Liver (tissue), 9 donors: ENCODE measurements around the gene CD300C. TPM values are rescaled to one million over a fixed set of nuclear protein-coding genes. Genes with fewer than 3 reads are reported as not detected.

Source experiments
- DNase-seq: peaks from one replicate; pipeline ENCODE4 v3.0.0-alpha.2; 2017; ENCODE audit warnings: low spot score
- H3K27ac ChIP-seq, 2 donors: one replicate each; pipeline ENCODE4 v1.7.0; 2013; ENCODE audit warnings: inconsistent platforms in 2 of 2, low read length in 2 of 2, control low read depth in 1 of 2, low read depth in 1 of 2, mild to moderate bottlenecking in 1 of 2
- H3K27me3 ChIP-seq, 4 donors: one replicate each; pipeline versions ENCODE4 v1.6.1 to v1.7.0; 2013; ENCODE audit warnings: low read length in 3 of 4, inconsistent platforms in 1 of 4, mild to moderate bottlenecking in 1 of 4, moderate library complexity in 1 of 4; ENCODE audit not compliant: control insufficient read depth in 4 of 4, insufficient read depth in 4 of 4
- H3K36me3 ChIP-seq, 4 donors: one replicate each; pipeline versions ENCODE4 v1.6.1 to v1.7.0; 2013; ENCODE audit warnings: low read length in 3 of 4, mild to moderate bottlenecking in 3 of 4, low read depth in 1 of 4, moderate library complexity in 1 of 4; ENCODE audit not compliant: control insufficient read depth in 4 of 4, insufficient read depth in 3 of 4
- H3K4me1 ChIP-seq, 4 donors: one replicate each; pipeline versions ENCODE4 v1.6.1 to v1.7.0; 2013; ENCODE audit warnings: low read length in 3 of 4, mild to moderate bottlenecking in 3 of 4, moderate library complexity in 1 of 4; ENCODE audit not compliant: control insufficient read depth in 4 of 4, insufficient read depth in 4 of 4
- H3K4me3 ChIP-seq, 3 donors: one replicate each; pipeline versions ENCODE4 v1.6.1 to v1.7.0; 2013; ENCODE audit warnings: low read length in 3 of 3, control low read depth in 1 of 3, low read depth in 1 of 3, mild to moderate bottlenecking in 1 of 3
- H3K9ac ChIP-seq, 2 donors: one replicate each; pipeline ENCODE4 v1.7.0; 2013; ENCODE audit warnings: low read length in 2 of 2, mild to moderate bottlenecking in 2 of 2, moderate library complexity in 2 of 2, control low read depth in 1 of 2, low read depth in 1 of 2
- H3K9me3 ChIP-seq, 4 donors: one replicate each; pipeline versions ENCODE4 v1.6.1 to v1.7.0; 2013; ENCODE audit warnings: low read length in 3 of 4; ENCODE audit not compliant: control insufficient read depth in 4 of 4
- EGR1 ChIP-seq, 2 donors: IDR thresholded peaks; 2 replicates each; pipeline ENCODE4 v1.6.1; 2016 to 2018; ENCODE audit warnings: antibody characterized with exemption in 2 of 2, low read depth in 2 of 2
- FOXA2 ChIP-seq: IDR thresholded peaks from 2 replicates; pipeline ENCODE4 v1.6.1; 2016; ENCODE audit warnings: antibody characterized with exemption
- GABPA ChIP-seq, 2 donors: IDR thresholded peaks in 1 of 2; conservative IDR thresholded peaks in 1 of 2; 2 replicates each; pipeline ENCODE4 v1.6.1; 2016; ENCODE audit warnings: antibody characterized with exemption in 2 of 2, mild to moderate bottlenecking in 1 of 2, moderate library complexity in 1 of 2
- HNF4A ChIP-seq, 2 donors: conservative IDR thresholded peaks; 2 replicates each; pipeline ENCODE4 v1.6.1; 2016; ENCODE audit warnings: antibody characterized with exemption in 2 of 2, mild to moderate bottlenecking in 2 of 2
- HNF4G ChIP-seq: IDR thresholded peaks from 2 replicates; pipeline ENCODE4 v1.6.1; 2016; ENCODE audit warnings: antibody characterized with exemption
- JUND ChIP-seq, 2 donors: IDR thresholded peaks; 2 replicates each; pipeline ENCODE4 v1.6.1; 2016; ENCODE audit warnings: antibody characterized with exemption in 2 of 2
- RAD21 ChIP-seq, 2 donors: IDR thresholded peaks; 2 replicates each; pipeline ENCODE4 v1.6.1; 2016; ENCODE audit warnings: antibody characterized with exemption in 2 of 2, mild to moderate bottlenecking in 2 of 2
- SP1 ChIP-seq: IDR thresholded peaks from 2 replicates; pipeline ENCODE4 v1.6.1; 2018; ENCODE audit warnings: antibody characterized with exemption, mild to moderate bottlenecking
- YY1 ChIP-seq: IDR thresholded peaks from 2 replicates; pipeline ENCODE4 v1.6.1; 2016; ENCODE audit warnings: antibody characterized with exemption, mild to moderate bottlenecking
- WGBS: extraction: QIAGEN DNeasy Blood & Tissue Kit; methylation state at CpG from one replicate; pipeline ENCODE4 v1.1.7; 2013; 5-methylcytosine and 5-hydroxymethylcytosine counted together
- polyA plus RNA-seq, 2 donors: library from polyadenylated mRNA; stranded (reverse) in 1 of 2; unstranded in 1 of 2; fragments of 200-250 nt in 1 of 2; fragments of >200 nt in 1 of 2; fragmentation: Nextera tagmentation in 1 of 2; extraction: Ambion mirVana in 1 of 2; gene quantifications; one replicate each; pipeline versions ENCODE4 v1.2.1 to v1.2.3, GENCODE V29; 2013 to 2015
- total RNA-seq, 2 donors: library from RNA; depleted of rRNA; stranded (reverse); fragments of >200 nt; gene quantifications; one replicate each; pipeline ENCODE4 v1.2.3, GENCODE V29; 2014
- TF ChIP-seq, protein P1 (sequence below): fragments of 150-350 bp; IDR thresholded peaks from 2 replicates; pipeline ENCODE4 v1.5.1; 2017; ENCODE audit warnings: improper control_type of control experiment, low read depth, low read length; ENCODE audit not compliant: missing input control
- TF ChIP-seq, protein P2 (sequence below): IDR thresholded peaks from 2 replicates; pipeline ENCODE4 v1.6.1; 2016; ENCODE audit warnings: antibody characterized with exemption
- TF ChIP-seq, protein P3 (sequence below): IDR thresholded peaks from 2 replicates; pipeline ENCODE4 v1.6.1; 2016; ENCODE audit warnings: antibody characterized with exemption, mild to moderate bottlenecking
- TF ChIP-seq, protein P4 (sequence below): IDR thresholded peaks from 2 replicates; pipeline ENCODE4 v1.6.1; 2016; ENCODE audit warnings: antibody characterized with exemption
- donor health status: healthy.
- donor health status: healthy.
- donor health status: healthy.
- donor health status: healthy.
- donor health status: healthy.

Gene CD300C
- total and polyA plus RNA-seq, 4 donors = 0.17 to 1.5 (median 1.0) TPM

DNA sequence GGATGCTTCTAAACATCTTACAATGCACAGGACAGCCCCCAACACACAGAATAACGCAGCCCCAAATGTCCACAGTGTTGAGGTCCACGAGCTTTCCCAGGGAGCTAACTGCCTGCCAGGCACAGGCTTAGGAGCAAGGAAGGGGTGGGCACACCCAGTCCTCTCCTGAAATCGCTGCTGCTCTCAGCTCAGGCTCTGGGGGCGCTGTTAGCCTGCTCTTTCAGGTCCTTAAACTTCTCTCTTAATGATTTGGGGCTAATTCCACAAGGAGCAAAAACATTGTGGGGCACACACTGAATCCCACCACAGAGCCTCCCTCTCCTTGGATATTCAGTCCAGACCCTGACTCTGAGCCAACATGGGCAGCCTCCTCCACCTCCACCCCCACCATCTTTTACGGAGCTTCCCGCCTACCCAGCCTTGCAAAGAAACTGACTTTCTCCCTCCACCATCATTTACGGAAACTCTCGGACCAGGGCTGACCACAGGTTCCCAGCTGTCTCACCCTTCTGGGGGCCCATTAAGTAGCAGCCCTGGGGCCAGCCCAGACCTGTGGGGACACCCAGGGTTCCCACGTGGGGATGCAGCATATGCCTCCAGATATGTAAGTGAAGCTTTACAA is 20.3 kb upstream of the CD300C start (continued):
- TF ChIP-seq, protein P1, sequence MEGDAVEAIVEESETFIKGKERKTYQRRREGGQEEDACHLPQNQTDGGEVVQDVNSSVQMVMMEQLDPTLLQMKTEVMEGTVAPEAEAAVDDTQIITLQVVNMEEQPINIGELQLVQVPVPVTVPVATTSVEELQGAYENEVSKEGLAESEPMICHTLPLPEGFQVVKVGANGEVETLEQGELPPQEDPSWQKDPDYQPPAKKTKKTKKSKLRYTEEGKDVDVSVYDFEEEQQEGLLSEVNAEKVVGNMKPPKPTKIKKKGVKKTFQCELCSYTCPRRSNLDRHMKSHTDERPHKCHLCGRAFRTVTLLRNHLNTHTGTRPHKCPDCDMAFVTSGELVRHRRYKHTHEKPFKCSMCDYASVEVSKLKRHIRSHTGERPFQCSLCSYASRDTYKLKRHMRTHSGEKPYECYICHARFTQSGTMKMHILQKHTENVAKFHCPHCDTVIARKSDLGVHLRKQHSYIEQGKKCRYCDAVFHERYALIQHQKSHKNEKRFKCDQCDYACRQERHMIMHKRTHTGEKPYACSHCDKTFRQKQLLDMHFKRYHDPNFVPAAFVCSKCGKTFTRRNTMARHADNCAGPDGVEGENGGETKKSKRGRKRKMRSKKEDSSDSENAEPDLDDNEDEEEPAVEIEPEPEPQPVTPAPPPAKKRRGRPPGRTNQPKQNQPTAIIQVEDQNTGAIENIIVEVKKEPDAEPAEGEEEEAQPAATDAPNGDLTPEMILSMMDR = peak; percentile 34

DNA sequence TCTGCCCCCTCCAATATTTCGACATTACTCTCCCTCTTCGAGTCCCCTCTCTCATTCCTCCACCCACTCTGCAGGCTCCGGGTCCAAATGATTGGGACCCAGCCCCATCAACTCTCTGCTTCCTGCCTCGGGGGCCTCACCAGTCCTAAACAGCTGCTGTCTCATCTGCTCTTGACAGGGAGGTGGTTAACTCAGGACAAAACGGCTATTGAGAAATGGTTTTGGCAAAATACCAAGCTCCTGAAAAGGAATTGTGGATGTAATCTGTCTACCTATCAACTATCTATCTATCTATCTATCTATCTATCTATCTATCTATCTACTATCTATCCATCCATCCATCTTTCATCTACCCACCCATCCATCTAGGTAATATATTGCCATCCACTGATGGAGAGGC is 19.2 kb upstream of the CD300C start:
- no peak for TF ChIP-seq JUND (IDR thresholded peaks at IDR 0.05)
- TF ChIP-seq YY1 = no peak
- no peak for TF ChIP-seq RAD21 (IDR thresholded peaks at IDR 0.05)
- TF ChIP-seq SP1 = no peak
- no peak for TF ChIP-seq FOXA2
- TF ChIP-seq, protein P2, sequence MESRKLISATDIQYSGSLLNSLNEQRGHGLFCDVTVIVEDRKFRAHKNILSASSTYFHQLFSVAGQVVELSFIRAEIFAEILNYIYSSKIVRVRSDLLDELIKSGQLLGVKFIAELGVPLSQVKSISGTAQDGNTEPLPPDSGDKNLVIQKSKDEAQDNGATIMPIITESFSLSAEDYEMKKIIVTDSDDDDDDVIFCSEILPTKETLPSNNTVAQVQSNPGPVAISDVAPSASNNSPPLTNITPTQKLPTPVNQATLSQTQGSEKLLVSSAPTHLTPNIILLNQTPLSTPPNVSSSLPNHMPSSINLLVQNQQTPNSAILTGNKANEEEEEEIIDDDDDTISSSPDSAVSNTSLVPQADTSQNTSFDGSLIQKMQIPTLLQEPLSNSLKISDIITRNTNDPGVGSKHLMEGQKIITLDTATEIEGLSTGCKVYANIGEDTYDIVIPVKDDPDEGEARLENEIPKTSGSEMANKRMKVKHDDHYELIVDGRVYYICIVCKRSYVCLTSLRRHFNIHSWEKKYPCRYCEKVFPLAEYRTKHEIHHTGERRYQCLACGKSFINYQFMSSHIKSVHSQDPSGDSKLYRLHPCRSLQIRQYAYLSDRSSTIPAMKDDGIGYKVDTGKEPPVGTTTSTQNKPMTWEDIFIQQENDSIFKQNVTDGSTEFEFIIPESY = no peak
- TF ChIP-seq, protein P3, sequence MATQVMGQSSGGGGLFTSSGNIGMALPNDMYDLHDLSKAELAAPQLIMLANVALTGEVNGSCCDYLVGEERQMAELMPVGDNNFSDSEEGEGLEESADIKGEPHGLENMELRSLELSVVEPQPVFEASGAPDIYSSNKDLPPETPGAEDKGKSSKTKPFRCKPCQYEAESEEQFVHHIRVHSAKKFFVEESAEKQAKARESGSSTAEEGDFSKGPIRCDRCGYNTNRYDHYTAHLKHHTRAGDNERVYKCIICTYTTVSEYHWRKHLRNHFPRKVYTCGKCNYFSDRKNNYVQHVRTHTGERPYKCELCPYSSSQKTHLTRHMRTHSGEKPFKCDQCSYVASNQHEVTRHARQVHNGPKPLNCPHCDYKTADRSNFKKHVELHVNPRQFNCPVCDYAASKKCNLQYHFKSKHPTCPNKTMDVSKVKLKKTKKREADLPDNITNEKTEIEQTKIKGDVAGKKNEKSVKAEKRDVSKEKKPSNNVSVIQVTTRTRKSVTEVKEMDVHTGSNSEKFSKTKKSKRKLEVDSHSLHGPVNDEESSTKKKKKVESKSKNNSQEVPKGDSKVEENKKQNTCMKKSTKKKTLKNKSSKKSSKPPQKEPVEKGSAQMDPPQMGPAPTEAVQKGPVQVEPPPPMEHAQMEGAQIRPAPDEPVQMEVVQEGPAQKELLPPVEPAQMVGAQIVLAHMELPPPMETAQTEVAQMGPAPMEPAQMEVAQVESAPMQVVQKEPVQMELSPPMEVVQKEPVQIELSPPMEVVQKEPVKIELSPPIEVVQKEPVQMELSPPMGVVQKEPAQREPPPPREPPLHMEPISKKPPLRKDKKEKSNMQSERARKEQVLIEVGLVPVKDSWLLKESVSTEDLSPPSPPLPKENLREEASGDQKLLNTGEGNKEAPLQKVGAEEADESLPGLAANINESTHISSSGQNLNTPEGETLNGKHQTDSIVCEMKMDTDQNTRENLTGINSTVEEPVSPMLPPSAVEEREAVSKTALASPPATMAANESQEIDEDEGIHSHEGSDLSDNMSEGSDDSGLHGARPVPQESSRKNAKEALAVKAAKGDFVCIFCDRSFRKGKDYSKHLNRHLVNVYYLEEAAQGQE = no peak
- TF ChIP-seq HNF4A (conservative IDR thresholded peaks at IDR 0.05) = no peak
- no peak for TF ChIP-seq GABPA (IDR thresholded peaks at IDR 0.05 in 1 of 2, conservative IDR thresholded peaks at IDR 0.05 in 1 of 2)
- no peak for TF ChIP-seq HNF4G
- peaks cover 0 to 2% (median 1%) of the 10 kb centered on the region in 4 donors for H3K27me3 ChIP-seq
- no peaks in the 10 kb centered on the region for H3K9me3 ChIP-seq
- H3K27ac ChIP-seq = no peak overlapping the region
- no peaks in the 10 kb centered on the region for H3K36me3 ChIP-seq
- no peaks in the 10 kb centered on the region for H3K4me1 ChIP-seq
- H3K9ac ChIP-seq = no peak overlapping the region
- 63% methylated on average over 5 of the region's 5 CpGs for WGBS
- no peak overlapping the region for H3K4me3 ChIP-seq
- DNase-seq = no peak

DNA sequence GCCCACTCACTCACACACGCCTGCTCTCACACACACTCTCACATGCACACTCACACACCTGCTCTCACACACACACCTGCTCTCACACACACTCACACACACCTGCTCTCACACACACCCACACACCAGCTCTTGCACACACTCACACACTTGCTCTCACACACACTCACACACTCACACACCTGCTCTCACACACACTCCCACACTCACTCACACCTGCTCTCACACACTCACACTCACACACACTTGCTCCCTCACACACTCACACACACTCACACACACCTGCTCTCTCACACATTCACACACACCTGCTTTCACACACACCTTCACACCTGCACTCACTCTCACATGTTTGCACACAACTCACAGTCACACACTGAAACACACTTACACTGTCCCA is 17.4 kb upstream of the CD300C start:
- H3K27me3 ChIP-seq = peaks cover 0 to 2% (median 1%) of the 10 kb centered on the region in 4 donors
- 91% methylated on average over 1 of the region's 1 CpG for WGBS
- TF ChIP-seq, protein P3 = no peak
- TF ChIP-seq SP1 = no peak
- TF ChIP-seq, protein P1 = no peak
- TF ChIP-seq EGR1 (IDR thresholded peaks at IDR 0.05; ENCODE audit: low read depth in 2 of 2) = no peak
- TF ChIP-seq, protein P4, sequence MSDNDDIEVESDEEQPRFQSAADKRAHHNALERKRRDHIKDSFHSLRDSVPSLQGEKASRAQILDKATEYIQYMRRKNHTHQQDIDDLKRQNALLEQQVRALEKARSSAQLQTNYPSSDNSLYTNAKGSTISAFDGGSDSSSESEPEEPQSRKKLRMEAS = no peak
- TF ChIP-seq YY1 = no peak

More for the DNA sequence above, 17.4 kb upstream of the CD300C start:
- Histone ChIP-seq H3K9ac (no peak overlapping the region), H3K4me3 (no peak overlapping the region), H3K27ac (no peak overlapping the region), H3K9me3 (no peaks in the 10 kb centered on the region), H3K36me3 (no peaks in the 10 kb centered on the region), H3K4me1 (no peaks in the 10 kb centered on the region)
- DNase-seq = no peak
